ENCODE measurements around the gene PITHD1.
"Not testable (repeated sequence)": the region's sequence is repeated elsewhere in the genome, so short reads cannot be mapped to it uniquely, and the experiment has no call there.

PITHD1 gene

DNA sequence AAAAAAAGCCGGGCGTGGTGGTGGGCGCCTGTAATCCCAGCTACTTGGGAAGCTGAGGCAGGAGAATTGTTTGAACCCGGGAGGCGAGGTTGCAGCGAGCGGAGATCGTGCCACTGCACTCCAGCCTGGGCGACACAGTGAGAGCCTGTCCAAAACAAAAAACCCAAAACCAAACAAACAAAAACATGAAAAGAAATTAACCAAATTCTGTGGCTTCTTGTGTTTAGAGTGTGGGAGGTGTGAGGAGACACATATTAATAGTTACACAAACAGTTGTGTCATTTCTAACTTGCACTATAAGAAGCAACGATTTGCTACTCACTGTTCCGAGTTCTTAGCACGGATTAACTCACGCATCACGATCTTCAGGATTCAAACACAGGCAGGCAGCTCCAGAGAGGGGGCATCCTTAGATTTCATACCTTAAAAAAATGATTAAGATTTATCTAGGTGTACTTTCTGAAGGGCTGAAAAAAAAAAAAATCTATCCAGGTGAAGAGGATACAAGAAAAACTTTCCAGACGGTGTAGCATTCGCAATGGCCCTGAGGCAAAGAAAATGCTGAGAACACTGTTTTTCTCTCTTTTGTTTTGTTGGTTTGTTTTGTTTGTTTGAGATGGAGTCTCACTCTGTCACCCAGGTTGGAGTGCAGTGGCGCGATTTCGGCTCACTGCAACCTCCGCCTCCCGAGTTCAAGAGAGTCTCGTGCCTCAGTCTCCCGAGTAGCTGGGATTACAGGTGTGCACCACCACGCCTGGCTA, 47.7 kb downstream of the PITHD1 start:
- peak; percentile 24 for DNase-seq (ENCODE audit: low spot score)

DNA sequence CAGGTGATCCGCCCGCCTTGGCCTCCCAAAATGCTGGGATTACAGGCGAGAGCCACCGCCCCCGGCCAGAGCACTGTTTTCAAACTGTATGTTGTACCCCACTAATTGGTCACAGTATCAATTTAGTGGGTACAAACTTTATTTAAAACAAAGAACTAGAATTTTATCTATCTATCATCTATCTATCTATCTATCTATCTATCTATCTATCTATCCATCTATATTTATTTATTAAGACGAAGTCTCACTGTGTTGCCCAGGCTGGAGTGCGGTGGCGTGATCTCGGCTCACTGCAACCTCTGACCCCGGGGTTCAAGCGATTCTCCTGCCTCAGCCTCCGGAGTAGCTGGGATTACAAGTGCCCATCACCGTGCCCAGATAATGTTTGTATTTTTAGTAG, 48.4 kb downstream of the PITHD1 start:
- not testable (repeated sequence) for DNase-seq (ENCODE audit: low spot score)

DNA sequence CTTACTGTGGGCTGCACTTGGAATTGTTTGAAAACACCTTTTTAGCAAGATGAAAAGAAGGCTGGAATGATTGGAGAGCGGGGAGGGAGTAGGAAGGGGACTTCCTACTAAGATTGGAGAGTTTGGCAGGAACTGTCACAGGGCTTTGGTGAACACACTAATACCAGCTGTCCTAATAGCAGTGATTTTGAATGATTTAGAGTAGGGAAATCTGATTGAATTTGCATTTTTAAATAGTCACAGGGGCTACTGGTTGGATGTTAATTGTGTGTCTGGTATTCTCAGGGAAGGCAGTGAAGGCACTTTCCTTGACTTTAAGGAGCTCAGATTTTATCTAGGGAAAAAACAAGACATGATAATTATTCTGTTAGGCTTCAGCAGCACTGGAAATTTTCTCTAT, 49.5 kb downstream of the PITHD1 start:
- no peak for DNase-seq (ENCODE audit: low spot score)

DNA sequence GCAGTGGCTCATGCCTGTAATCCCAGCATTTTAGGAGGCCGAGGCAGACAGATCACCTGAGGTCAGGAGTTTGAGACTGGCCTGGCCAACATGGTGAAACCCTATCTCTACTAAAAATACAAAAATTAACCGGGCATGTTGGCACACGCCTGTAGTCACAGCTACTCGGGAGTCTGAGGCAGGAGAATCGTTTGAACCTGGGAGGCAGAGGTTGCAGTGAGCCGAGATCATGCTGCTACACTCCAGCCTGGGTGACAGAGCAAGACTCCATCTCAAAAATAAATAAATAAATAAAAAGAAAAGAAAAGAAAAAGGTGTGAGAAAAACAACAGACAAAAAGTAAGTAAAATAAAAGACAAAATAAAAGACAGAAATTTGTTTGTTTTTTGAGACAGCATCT, 55.9 kb downstream of the PITHD1 start:
- DNase-seq (ENCODE audit: low spot score) = not testable (repeated sequence)

DNA sequence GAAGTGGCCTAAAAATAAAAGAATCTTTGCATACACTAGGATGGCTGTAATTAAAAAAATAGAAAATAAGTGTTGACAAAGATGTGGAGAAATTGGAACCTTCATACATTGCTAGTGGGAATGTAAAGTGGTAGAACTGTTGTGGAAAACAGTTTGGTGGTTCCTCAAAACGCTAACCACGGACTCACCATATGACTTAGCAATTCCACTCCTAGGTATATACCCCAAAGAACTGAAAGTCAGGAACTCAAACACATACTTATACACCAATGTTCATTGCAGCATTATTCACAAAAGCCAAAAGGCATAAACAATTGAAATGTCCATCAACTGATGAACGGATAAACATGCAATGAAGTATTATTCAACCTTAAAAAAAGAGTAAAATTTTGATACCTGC, 57.8 kb downstream of the PITHD1 start:
- DNase-seq (ENCODE audit: low spot score) = no peak
